CD4-positive, alpha-beta T cell treated with Interleukin-6 at 100 ng/mL for 8 hours (primary cell): ENCODE results near the gene RCC2.
"Not testable (repeated sequence)": the region's sequence is repeated elsewhere in the genome, so short reads cannot be mapped to it uniquely, and the experiment has no call there.

ENCODE experiments used
- DNase-seq: peaks from one replicate; pipeline ENCODE4 v3.0.0-alpha.2; 2020; ENCODE audit warnings: mixed read lengths, low spot score

RCC2 gene

GRCh38 chr1:17439250-17440073 is at the start of gene RCC2:
RCC2 (minus strand) TSS chr1:17439677; CDS start chr1:17438514, 1,163 bp downstream.
- peak; percentile 67 for DNase-seq

- no peak for DNase-seq
Observed at GRCh38 chr1:17486242-17486641, 46.8 kb upstream of the RCC2 start.

- DNase-seq = no peak
Observed at GRCh38 chr1:17485281-17485680, 45.8 kb upstream of the RCC2 start.

GRCh38 chr1:17481981-17482380 is 42.5 kb upstream of the RCC2 start:
- not testable (repeated sequence) for DNase-seq

- DNase-seq = no peak
Observed at GRCh38 chr1:17480846-17481245, 41.4 kb upstream of the RCC2 start.

GRCh38 chr1:17475752-17476151 is 36.3 kb upstream of the RCC2 start:
- no peak for DNase-seq

GRCh38 chr1:17474836-17475555 is 35.5 kb upstream of the RCC2 start:
- not testable (repeated sequence) for DNase-seq

GRCh38 chr1:17472814-17473213 is 33.3 kb upstream of the RCC2 start:
- DNase-seq = no peak

- no peak for DNase-seq
Observed at GRCh38 chr1:17471393-17471792, 31.9 kb upstream of the RCC2 start.

- no peak for DNase-seq
Observed at GRCh38 chr1:17470021-17470799, 30.7 kb upstream of the RCC2 start.

- not testable (repeated sequence) for DNase-seq
Observed at GRCh38 chr1:17468357-17469265, 29.1 kb upstream of the RCC2 start.

- DNase-seq = no peak
Observed at GRCh38 chr1:17466359-17466758, 26.9 kb upstream of the RCC2 start.

GRCh38 chr1:17465228-17465627 is 25.8 kb upstream of the RCC2 start:
- DNase-seq = no peak

GRCh38 chr1:17463991-17464390 is 24.5 kb upstream of the RCC2 start:
- no peak for DNase-seq

GRCh38 chr1:17462669-17463068 is 23.2 kb upstream of the RCC2 start:
- DNase-seq = no peak

- DNase-seq = no peak
Observed at GRCh38 chr1:17460219-17460618, 20.7 kb upstream of the RCC2 start.

- no peak for DNase-seq
Observed at GRCh38 chr1:17458794-17459193, 19.3 kb upstream of the RCC2 start.

- DNase-seq = no peak
Observed at GRCh38 chr1:17452686-17453085, 13.2 kb upstream of the RCC2 start.

GRCh38 chr1:17452203-17452602 is 12.7 kb upstream of the RCC2 start:
- DNase-seq = not testable (repeated sequence)

- no peak for DNase-seq
Observed at GRCh38 chr1:17451731-17452130, 12.3 kb upstream of the RCC2 start.

- DNase-seq = no peak
Observed at GRCh38 chr1:17447501-17447992, 8.1 kb upstream of the RCC2 start.
